MCF 10A (cell line): ENCODE results near the gene TCF15. TPM values are rescaled to one million over a fixed set of nuclear protein-coding genes. Genes with fewer than 3 reads are reported as not detected.

ENCODE experiments used
- BruUV-seq: library from RNA; stranded (reverse); fragments of 400-500 nt; replicated peaks from 2 replicates; lab custom pipeline; 2021; lab: Mats Ljungman, UMichigan
- CTCF ChIA-PET: fragments of 300-600 bp; sonication (Branson Sonifier 250); formaldehyde crosslinking; extraction: SDS; loops from one replicate; lab custom pipeline; 2021; ENCODE audit warnings: antibody characterized with exemption, inconsistent platforms; lab: Yijun Ruan, JAX
- POLR2A ChIA-PET: fragments of 300-600, 350-650 bp; sonication (Branson Sonifier 250); formaldehyde crosslinking; extraction: SDS; loops from one replicate; lab custom pipeline; 2020; ENCODE audit warnings: antibody characterized with exemption, inconsistent platforms; lab: Yijun Ruan, JAX
- DNase-seq: peaks from one replicate; pipeline ENCODE4 v3.0.0-alpha.2; 2018; ENCODE audit not compliant: unreplicated experiment
- H3K27ac Mint-ChIP-seq: one replicate; pipeline ENCODE4 v1.8.0; 2022; ENCODE audit warnings: mild to moderate bottlenecking, low read depth, mixed read lengths; ENCODE audit not compliant: unreplicated experiment
- H3K27me3 Mint-ChIP-seq: one replicate; pipeline ENCODE4 v1.8.0; 2022; ENCODE audit warnings: mixed read lengths; ENCODE audit not compliant: insufficient read depth, unreplicated experiment
- H3K36me3 Mint-ChIP-seq: one replicate; pipeline ENCODE4 v1.8.0; 2022; ENCODE audit warnings: mild to moderate bottlenecking, moderate library complexity, mixed read lengths; ENCODE audit not compliant: insufficient read depth, unreplicated experiment
- H3K4me1 Mint-ChIP-seq: one replicate; pipeline ENCODE4 v1.8.0; 2022; ENCODE audit warnings: mixed read lengths; ENCODE audit not compliant: insufficient read depth, unreplicated experiment
- H3K4me3 Mint-ChIP-seq: one replicate; pipeline ENCODE4 v1.8.0; 2022; ENCODE audit warnings: mild to moderate bottlenecking, moderate library complexity, mixed read lengths; ENCODE audit not compliant: unreplicated experiment
- H3K9me3 Mint-ChIP-seq: one replicate; pipeline ENCODE4 v1.8.0; 2022; ENCODE audit warnings: mixed read lengths; ENCODE audit not compliant: unreplicated experiment
- CTCF ChIP-seq: fragments of 200-600 bp; IDR thresholded peaks from one replicate; pipeline ENCODE4 v1.8.0; 2022; ENCODE audit warnings: antibody characterized with exemption, mild to moderate bottlenecking; ENCODE audit not compliant: unreplicated experiment
- intact Hi-C: fragments of 100-400 bp; cut with micrococcal nuclease; formaldehyde crosslinking; loops from 2 replicates; pipeline ENCODE4 v1.14.1; 2022
- total RNA-seq: library from RNA; stranded (reverse); gene quantifications from 2 replicates; pipeline ENCODE4 v1.2.3, GENCODE V29; 2022

TCF15 gene
- total RNA-seq, 1 experiment from 2014 or later = not detected

- intact Hi-C loops = no loop called here
- CTCF ChIA-PET = interaction anchor here (0.6 to 1.6 kb wide), 5 partner anchors 16 to 239 kb away, joined by 3 to 10 read pairs (median 3); no protein-coding TSS in a partner anchor
- Mint-ChIP-seq H3K4me3 (no peak overlapping the region), H3K27me3 (peaks cover 49% of the 10 kb centered on the region), H3K9me3 (no peaks in the 10 kb centered on the region), H3K36me3 (no peaks in the 10 kb centered on the region), H3K4me1 (peaks cover 12% of the 10 kb centered on the region), H3K27ac (no peak overlapping the region)
- no TSS peak for BruUV-seq
- no peak for TF ChIP-seq CTCF
- POLR2A ChIA-PET = no interaction called here
- DNase-seq = no peak
Observed at GRCh38 chr20:568673-569415, 41.3 kb downstream of the TCF15 start.

- ChIA-PET CTCF (interaction anchor here (1.0 to 1.6 kb wide), 3 partner anchors 15 to 238 kb away, joined by 3 to 10 read pairs (median 3); no protein-coding TSS in a partner anchor), POLR2A (no interaction called here)
- intact Hi-C loops = no loop called here
- no peak overlapping the region for H3K27ac Mint-ChIP-seq
- H3K9me3 Mint-ChIP-seq = no peaks in the 10 kb centered on the region
- peaks cover 42% of the 10 kb centered on the region for H3K27me3 Mint-ChIP-seq
- BruUV-seq = no TSS peak
- peaks cover 12% of the 10 kb centered on the region for H3K4me1 Mint-ChIP-seq
- no peak for DNase-seq
- TF ChIP-seq CTCF = no peak
- H3K36me3 Mint-ChIP-seq = no peaks in the 10 kb centered on the region
- H3K4me3 Mint-ChIP-seq = no peak overlapping the region
Observed at GRCh38 chr20:568097-568652, 41.9 kb downstream of the TCF15 start.

DNA sequence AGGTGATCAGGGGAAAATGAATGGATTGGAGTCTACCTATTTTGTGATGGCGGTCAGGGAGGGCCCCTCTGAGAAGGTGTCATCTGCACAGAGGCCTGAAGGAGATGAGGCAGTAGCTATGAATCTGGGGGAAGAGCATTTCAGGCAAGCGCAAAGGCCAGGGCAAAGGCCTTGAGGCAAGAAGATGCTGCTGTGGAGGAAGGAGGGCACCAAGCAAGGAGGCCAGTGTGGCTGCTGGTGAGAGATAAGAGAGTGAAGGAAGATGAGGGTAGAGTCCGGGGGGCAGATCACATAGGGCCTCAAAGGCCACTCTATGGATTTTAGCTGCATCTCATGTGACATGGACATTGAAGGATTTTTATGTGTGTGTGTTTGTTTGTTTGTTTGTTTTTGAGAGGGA lies 45.9 kb downstream of the TCF15 start:
- Mint-ChIP-seq H3K9me3 (no peaks in the 10 kb centered on the region), H3K27ac (no peak overlapping the region), H3K36me3 (no peaks in the 10 kb centered on the region), H3K4me3 (no peak overlapping the region), H3K27me3 (peaks cover 38% of the 10 kb centered on the region), H3K4me1 (no peaks in the 10 kb centered on the region)
- no peak for DNase-seq
- no TSS peak for BruUV-seq
- ChIA-PET CTCF (interaction anchor here (0.7 to 6.0 kb wide), 4 partner anchors 83 to 393 kb away, joined by 3 to 169 read pairs (median 36); no protein-coding TSS in a partner anchor), POLR2A (no interaction called here)
- intact Hi-C loops = no loop called here
- TF ChIP-seq CTCF = no peak

- POLR2A ChIA-PET = interaction anchor here (1.1 to 1.4 kb wide), 3 partner anchors 170 to 176 kb away, joined by 3 to 7 read pairs (median 4); no protein-coding TSS in a partner anchor
- no peak overlapping the region for H3K4me3 Mint-ChIP-seq
- no peak for TF ChIP-seq CTCF
- peaks cover 30% of the 10 kb centered on the region for H3K27me3 Mint-ChIP-seq
- no peak overlapping the region for H3K27ac Mint-ChIP-seq
- no peaks in the 10 kb centered on the region for H3K36me3 Mint-ChIP-seq
- intact Hi-C loops = no loop called here
- CTCF ChIA-PET = interaction anchor here (0.6 to 6.0 kb wide), 28 partner anchors 9 to 393 kb away, joined by 3 to 169 read pairs (median 7); partner anchors contain the start of gene SLC52A3
- no peaks in the 10 kb centered on the region for H3K4me1 Mint-ChIP-seq
- no TSS peak for BruUV-seq
- DNase-seq = no peak
- H3K9me3 Mint-ChIP-seq = no peaks in the 10 kb centered on the region
Observed at GRCh38 chr20:563187-563586, 46.9 kb downstream of the TCF15 start.
